ENCODE measurements around the gene DPH3.

DPH3 gene

GRCh38 chr3:16249886-16250285 lies 14.9 kb downstream of the DPH3 start:
- no peak for DNase-seq (ENCODE audit: low spot score)
- Histone ChIP-seq H3K4me3 (ENCODE audit: severe bottlenecking) (no peak overlapping the region), H3K9me3 (ENCODE audit: severe bottlenecking) (no peaks in the 10 kb centered on the region), H3K27me3 (ENCODE audit: insufficient read depth, poor library complexity, severe bottlenecking) (no peaks in the 10 kb centered on the region), H3K4me1 (ENCODE audit: insufficient read depth, poor library complexity, severe bottlenecking) (no peaks in the 10 kb centered on the region), H3K27ac (ENCODE audit: poor library complexity, severe bottlenecking) (no peak overlapping the region), H3K36me3 (ENCODE audit: low read depth) (no peaks in the 10 kb centered on the region)
- TF ChIP-seq CTCF (IDR thresholded peaks at IDR 0.05; ENCODE audit: poor library complexity, severe bottlenecking), result no peak
- no peak for ATAC-seq (ENCODE audit: low read depth)

- ATAC-seq (ENCODE audit: low read depth) (no peak), DNase-seq (ENCODE audit: low spot score) (no peak)
- H3K27ac ChIP-seq (ENCODE audit: poor library complexity, severe bottlenecking), result no peak overlapping the region
- TF ChIP-seq CTCF (IDR thresholded peaks at IDR 0.05; ENCODE audit: poor library complexity, severe bottlenecking), result peak; percentile 45
- no peaks in the 10 kb centered on the region for H3K9me3 ChIP-seq (ENCODE audit: severe bottlenecking)
- no peak overlapping the region for H3K4me3 ChIP-seq (ENCODE audit: severe bottlenecking)
- H3K36me3 ChIP-seq (ENCODE audit: low read depth), result no peaks in the 10 kb centered on the region
- H3K4me1 ChIP-seq (ENCODE audit: insufficient read depth, poor library complexity, severe bottlenecking), result no peaks in the 10 kb centered on the region
- no peaks in the 10 kb centered on the region for H3K27me3 ChIP-seq (ENCODE audit: insufficient read depth, poor library complexity, severe bottlenecking)
These were observed 15.4 kb downstream of the DPH3 start for GRCh38 chr3:16249336-16249735.

- Histone ChIP-seq H3K36me3 (ENCODE audit: low read depth) (no peaks in the 10 kb centered on the region), H3K4me3 (ENCODE audit: severe bottlenecking) (no peak overlapping the region), H3K4me1 (ENCODE audit: insufficient read depth, poor library complexity, severe bottlenecking) (no peaks in the 10 kb centered on the region), H3K9me3 (ENCODE audit: severe bottlenecking) (no peaks in the 10 kb centered on the region), H3K27ac (ENCODE audit: poor library complexity, severe bottlenecking) (no peak overlapping the region), H3K27me3 (ENCODE audit: insufficient read depth, poor library complexity, severe bottlenecking) (no peaks in the 10 kb centered on the region)
- DNase-seq (ENCODE audit: low spot score), result no peak
- ATAC-seq (ENCODE audit: low read depth), result no peak
- TF ChIP-seq CTCF (IDR thresholded peaks at IDR 0.05; ENCODE audit: poor library complexity, severe bottlenecking), result no peak
These were observed 16.2 kb downstream of the DPH3 start for GRCh38 chr3:16248556-16248955.

GRCh38 chr3:16247282-16248061 lies 17.3 kb downstream of the DPH3 start:
- TF ChIP-seq CTCF (IDR thresholded peaks at IDR 0.05; ENCODE audit: poor library complexity, severe bottlenecking), result peak; percentile 97
- H3K9me3 ChIP-seq (ENCODE audit: severe bottlenecking), result no peaks in the 10 kb centered on the region
- DNase-seq (ENCODE audit: low spot score) (no peak), ATAC-seq (ENCODE audit: low read depth) (peak; percentile 89)
- no peaks in the 10 kb centered on the region for H3K27me3 ChIP-seq (ENCODE audit: insufficient read depth, poor library complexity, severe bottlenecking)
- no peaks in the 10 kb centered on the region for H3K36me3 ChIP-seq (ENCODE audit: low read depth)
- H3K27ac ChIP-seq (ENCODE audit: poor library complexity, severe bottlenecking), result no peak overlapping the region
- no peak overlapping the region for H3K4me3 ChIP-seq (ENCODE audit: severe bottlenecking)
- H3K4me1 ChIP-seq (ENCODE audit: insufficient read depth, poor library complexity, severe bottlenecking), result no peaks in the 10 kb centered on the region

GRCh38 chr3:16245609-16246008 lies 19.1 kb downstream of the DPH3 start:
- H3K27ac ChIP-seq (ENCODE audit: poor library complexity, severe bottlenecking), result no peak overlapping the region
- no peaks in the 10 kb centered on the region for H3K27me3 ChIP-seq (ENCODE audit: insufficient read depth, poor library complexity, severe bottlenecking)
- DNase-seq (ENCODE audit: low spot score) (no peak), ATAC-seq (ENCODE audit: low read depth) (no peak)
- no peak overlapping the region for H3K4me3 ChIP-seq (ENCODE audit: severe bottlenecking)
- no peaks in the 10 kb centered on the region for H3K36me3 ChIP-seq (ENCODE audit: low read depth)
- no peak for TF ChIP-seq CTCF (IDR thresholded peaks at IDR 0.05; ENCODE audit: poor library complexity, severe bottlenecking)
- H3K4me1 ChIP-seq (ENCODE audit: insufficient read depth, poor library complexity, severe bottlenecking), result peaks cover under 1% of the 10 kb centered on the region
- no peaks in the 10 kb centered on the region for H3K9me3 ChIP-seq (ENCODE audit: severe bottlenecking)

Data from RWPE2 (cell line).